GM10248 (cell line): ENCODE results near the gene ACOX3.

Experiments used
- CTCF ChIA-PET: fragments of 300-600 bp; sonication (Branson Sonifier 250); formaldehyde crosslinking; extraction: SDS; loops from one replicate; lab custom pipeline; 2021; ENCODE audit warnings: antibody characterized with exemption; lab: Yijun Ruan, JAX
- POLR2A ChIA-PET: fragments of 350-650 bp; sonication (Branson Sonifier 250); formaldehyde crosslinking; extraction: SDS; loops from one replicate; lab custom pipeline; 2020; ENCODE audit warnings: antibody characterized with exemption; lab: Yijun Ruan, JAX
- DNase-seq: peaks from one replicate; pipeline ENCODE4 v3.0.0; 2012; ENCODE audit errors: extremely low spot score
- TF ChIP-seq, protein P1 (sequence below): IDR thresholded peaks from 2 replicates; pipeline ENCODE4 v1.5.1; 2012; ENCODE audit warnings: mild to moderate bottlenecking, low read depth; ENCODE audit errors: extremely low read depth, missing control alignments, control extremely low read depth

ACOX3 gene

DNA sequence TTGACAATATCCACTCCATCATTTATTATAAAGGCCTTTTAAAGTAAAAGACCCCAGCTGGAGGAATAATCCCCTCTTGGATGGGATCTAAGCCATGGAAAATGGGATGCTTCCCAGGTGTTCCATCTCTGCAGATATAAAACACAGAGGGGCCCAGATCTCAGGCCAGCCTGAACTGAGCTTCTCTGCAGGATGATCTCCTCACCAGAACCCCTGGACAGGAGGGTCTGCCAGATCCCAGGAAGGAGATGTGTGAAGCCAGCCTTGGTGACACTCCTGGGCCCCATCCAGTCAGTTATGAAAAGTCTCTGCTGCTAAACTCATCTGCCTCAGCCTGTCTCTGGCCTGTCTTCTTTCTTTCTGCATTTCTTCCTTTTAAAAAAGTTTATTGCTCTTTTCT lies 114.3 kb downstream of the ACOX3 start:
- TF ChIP-seq, protein P1, sequence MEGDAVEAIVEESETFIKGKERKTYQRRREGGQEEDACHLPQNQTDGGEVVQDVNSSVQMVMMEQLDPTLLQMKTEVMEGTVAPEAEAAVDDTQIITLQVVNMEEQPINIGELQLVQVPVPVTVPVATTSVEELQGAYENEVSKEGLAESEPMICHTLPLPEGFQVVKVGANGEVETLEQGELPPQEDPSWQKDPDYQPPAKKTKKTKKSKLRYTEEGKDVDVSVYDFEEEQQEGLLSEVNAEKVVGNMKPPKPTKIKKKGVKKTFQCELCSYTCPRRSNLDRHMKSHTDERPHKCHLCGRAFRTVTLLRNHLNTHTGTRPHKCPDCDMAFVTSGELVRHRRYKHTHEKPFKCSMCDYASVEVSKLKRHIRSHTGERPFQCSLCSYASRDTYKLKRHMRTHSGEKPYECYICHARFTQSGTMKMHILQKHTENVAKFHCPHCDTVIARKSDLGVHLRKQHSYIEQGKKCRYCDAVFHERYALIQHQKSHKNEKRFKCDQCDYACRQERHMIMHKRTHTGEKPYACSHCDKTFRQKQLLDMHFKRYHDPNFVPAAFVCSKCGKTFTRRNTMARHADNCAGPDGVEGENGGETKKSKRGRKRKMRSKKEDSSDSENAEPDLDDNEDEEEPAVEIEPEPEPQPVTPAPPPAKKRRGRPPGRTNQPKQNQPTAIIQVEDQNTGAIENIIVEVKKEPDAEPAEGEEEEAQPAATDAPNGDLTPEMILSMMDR, result no peak
- CTCF ChIA-PET, result no interaction called here
- no peak for DNase-seq
- POLR2A ChIA-PET, result no interaction called here

DNA sequence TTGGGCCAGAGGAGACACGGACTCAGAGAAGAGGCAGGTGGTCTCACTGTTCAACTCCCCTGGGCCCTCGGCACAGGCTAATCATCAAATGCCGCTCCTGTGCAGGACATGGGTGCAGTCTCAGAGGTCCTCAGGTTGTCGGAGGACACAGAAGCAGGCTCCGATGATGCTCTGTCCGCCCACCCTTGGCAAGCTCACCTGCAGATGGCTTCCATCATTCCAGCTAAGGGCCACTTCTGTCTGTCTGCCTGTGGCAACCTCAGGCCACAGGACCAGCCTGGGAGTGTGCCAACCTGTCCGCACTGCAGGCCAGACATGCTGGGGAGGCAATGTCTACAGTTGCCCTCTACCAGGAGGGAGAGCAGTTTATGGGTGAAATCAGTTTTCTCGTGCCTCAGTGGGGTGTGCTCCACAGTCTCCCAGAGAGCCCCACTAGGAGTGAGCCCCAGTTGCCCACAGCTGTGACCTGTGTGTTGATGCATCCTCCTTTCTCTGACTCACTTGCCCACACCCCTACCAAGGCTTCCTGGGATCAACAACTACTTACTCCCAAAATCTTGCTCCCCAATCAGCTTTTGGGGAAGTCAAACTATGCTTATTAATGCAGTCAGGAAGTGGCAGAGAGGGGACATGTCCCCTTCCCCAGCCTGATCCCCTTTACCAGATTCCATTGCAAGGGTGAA lies 115.1 kb downstream of the ACOX3 start:
- CTCF ChIA-PET, result no interaction called here
- POLR2A ChIA-PET, result no interaction called here
- TF ChIP-seq, protein P1, result no peak
- no peak for DNase-seq

DNA sequence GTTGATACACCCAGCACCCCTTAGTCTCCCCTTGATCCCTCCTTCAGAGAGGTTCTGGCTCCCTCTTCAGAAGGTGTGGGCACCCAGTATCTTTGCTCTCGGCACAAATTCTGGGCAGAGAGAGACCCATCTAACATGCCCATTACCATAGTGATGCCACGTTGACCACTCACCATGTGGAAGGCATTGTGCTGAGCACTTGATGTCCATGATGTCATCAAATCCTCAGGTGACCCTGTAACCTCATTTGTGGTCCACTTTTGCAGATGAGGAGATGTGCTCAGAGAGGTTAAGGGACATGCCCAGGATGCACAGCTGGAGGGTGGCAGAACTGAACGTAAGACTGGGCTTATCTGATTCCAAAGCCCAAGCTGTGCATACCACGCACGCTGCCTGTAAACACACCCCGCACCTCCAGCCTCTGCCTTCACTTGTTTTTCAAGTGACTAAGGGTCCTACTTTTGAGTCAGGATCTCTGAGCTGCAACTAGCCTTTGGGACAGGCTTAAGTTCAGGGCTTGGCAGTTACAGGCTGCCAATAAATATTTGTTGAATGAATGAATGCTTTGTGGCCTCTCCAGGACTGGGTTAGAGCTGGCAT lies 115.8 kb downstream of the ACOX3 start:
- ChIA-PET CTCF (interaction anchor here (0.9 kb wide), 2 partner anchors 77 to 148 kb away, joined by 3 to 4 read pairs; no protein-coding TSS in a partner anchor), POLR2A (no interaction called here)
- TF ChIP-seq, protein P1, result no peak
- no peak for DNase-seq

DNA sequence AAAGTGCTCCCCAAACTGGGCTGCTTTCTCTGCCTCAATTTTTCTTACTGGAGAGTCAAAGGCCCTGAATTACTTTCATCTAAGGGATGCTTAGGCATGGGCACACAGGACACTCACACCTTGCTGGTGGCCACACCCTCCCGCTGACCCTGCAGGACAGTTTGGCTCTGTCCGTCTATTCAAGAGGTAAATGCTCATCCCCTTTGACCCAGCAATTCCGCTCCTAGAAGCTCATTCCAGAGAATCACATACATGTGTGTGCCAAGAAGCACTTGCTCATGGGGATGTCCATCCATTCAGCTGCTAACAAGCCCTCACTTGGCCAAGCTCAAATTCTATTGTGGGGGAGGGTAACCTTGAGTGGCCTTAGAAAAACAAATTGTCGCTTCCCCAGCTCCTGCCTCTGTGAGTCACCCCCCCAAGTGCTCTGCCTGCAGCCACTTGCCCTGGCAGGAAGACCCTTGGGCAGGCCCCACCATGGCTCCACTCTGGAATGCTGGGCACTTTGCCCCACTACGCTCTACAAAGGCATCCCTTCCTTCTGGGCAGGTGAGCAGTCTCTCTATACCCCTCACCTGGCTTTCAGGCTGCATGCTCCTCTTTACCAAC lies 116.5 kb downstream of the ACOX3 start:
- POLR2A ChIA-PET, result no interaction called here
- CTCF ChIA-PET, result interaction anchor here (0.9 to 1.4 kb wide), 3 partner anchors 22 to 147 kb away, joined by 3 to 4 read pairs (median 3); no protein-coding TSS in a partner anchor

DNA sequence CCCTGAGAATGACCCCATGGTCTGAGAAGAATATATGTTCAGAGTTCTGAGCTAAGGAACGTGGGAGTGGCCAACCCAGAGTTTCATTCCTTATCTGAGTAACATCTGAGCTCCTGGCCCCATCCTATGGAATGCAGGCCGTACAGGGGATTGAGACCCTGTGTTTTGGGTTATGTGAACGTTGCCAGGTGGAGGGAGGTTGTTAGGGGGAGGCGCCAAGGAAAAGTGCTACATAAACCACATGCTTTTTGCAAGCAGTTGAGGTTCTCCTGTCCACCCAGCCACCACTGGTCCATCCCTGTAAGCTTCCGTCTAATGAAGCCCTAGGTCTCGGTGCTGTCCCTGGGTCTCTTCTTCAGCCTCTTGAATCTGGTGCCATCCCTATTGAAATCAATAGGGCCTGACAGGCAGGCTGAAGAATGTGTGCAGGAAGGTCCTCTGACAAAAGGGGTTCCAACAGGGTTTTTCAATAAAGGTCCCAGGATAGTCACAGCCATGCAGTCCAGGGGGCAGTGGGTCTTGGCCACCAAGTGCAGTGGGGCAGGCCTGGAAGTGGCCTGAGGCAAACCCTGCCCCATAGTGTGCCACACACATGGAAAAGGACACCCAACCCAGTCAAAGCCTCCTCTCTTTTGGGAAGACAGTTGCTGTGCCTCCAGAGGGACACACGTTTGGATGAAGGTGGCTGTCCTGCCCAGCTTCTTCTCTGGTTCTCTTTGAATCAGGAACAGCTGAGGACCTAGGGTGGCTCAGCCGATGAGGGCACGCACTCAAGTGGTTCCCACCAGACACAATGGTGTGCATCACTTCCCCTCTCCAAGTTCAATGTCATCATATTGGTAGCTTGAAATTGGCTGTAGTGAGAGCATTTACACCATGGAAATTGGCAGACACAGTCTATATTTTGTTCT lies 117.5 kb downstream of the ACOX3 start:
- CTCF ChIA-PET, result interaction anchor here (0.8 to 1.4 kb wide), 2 partner anchors 21 to 35 kb away, joined by 3 read pairs; no protein-coding TSS in a partner anchor
- no peak for DNase-seq
- POLR2A ChIA-PET, result no interaction called here
- TF ChIP-seq, protein P1, result no peak

More for the DNA sequence above, 116.5 kb downstream of the ACOX3 start:
- TF ChIP-seq, protein P1, result no peak
- no peak for DNase-seq

DNA sequence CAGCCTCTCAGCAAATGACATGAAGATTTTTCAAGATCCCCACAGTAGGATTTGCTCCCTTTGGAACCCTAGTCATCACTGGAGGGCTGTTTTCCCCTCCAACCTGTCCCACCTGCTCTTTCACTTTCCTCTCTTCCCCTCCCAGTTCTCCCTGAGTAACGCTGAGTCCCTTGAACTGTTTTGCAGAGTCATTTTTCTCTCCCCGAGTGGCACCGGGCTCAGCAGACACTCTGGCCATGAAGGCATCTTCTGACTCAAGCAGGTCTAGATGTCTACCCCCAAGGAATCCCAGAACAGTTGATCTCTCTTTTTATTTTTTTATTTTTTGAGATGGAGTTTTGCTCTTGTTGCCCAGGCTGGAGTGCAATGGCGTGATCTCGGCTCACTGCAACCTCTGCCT lies 118.8 kb downstream of the ACOX3 start:
- DNase-seq, result no peak
- ChIA-PET POLR2A (no interaction called here), CTCF (interaction anchor here (0.8 kb wide), 1 partner anchor 37 kb away, joined by 3 read pairs; no protein-coding TSS in a partner anchor)
- TF ChIP-seq, protein P1, result no peak
